CD4-positive, CD25-positive, alpha-beta regulatory T cell (primary cell): Measurements from ENCODE around the gene DDX27. TPM values are rescaled to one million over a fixed set of nuclear protein-coding genes. Genes with fewer than 3 reads are reported as not detected.
A peak's percentile ranks its signal among the peaks of the same experiment; 100 is the strongest.

Experiments
- ATAC-seq, 2 donors: fragments of 150-1000 bp; cut with Tn5 transposase; one replicate each; pipeline ENCODE4 v1.10.0; 2021; ENCODE audit warnings: low read depth in 2 of 2, moderate number of reproducible peaks in 2 of 2, moderate library complexity in 1 of 2
- DNase-seq, 3 donors: peaks; one replicate each; pipeline versions ENCODE4 v3.0.0 to v3.0.0-alpha.2; 2012 to 2022; ENCODE audit warnings: mixed read lengths in 1 of 3
- H3K27ac ChIP-seq: one replicate; pipeline ENCODE4 v1.7.0; 2013; ENCODE audit warnings: mild to moderate bottlenecking, low read length; ENCODE audit not compliant: insufficient read depth, poor library complexity, severe bottlenecking
- H3K27me3 ChIP-seq: one replicate; pipeline ENCODE4 v1.7.0; 2013; ENCODE audit warnings: low read length; ENCODE audit not compliant: control insufficient read depth, insufficient read depth
- H3K36me3 ChIP-seq: one replicate; pipeline ENCODE4 v1.7.0; 2013; ENCODE audit warnings: mild to moderate bottlenecking, low read length, moderate library complexity; ENCODE audit not compliant: control insufficient read depth, insufficient read depth
- H3K4me1 ChIP-seq: 2 replicates; pipeline ENCODE4 v1.7.0; 2013; ENCODE audit warnings: mild to moderate bottlenecking, low read length; ENCODE audit not compliant: insufficient read depth, control insufficient read depth, poor library complexity, severe bottlenecking
- H3K4me3 ChIP-seq: one replicate; pipeline ENCODE4 v1.7.0; 2013; ENCODE audit warnings: low read depth, mild to moderate bottlenecking, low read length, moderate library complexity
- H3K9me3 ChIP-seq, 2 experiments: 1 replicate in 1 of 2; 2 replicates in 1 of 2; pipeline ENCODE4 v1.7.0; 2013; ENCODE audit warnings: low read length in 2 of 2, mild to moderate bottlenecking in 1 of 2, moderate library complexity in 1 of 2; ENCODE audit not compliant: control insufficient read depth in 2 of 2
- H3K27ac Mint-ChIP-seq, 3 donors: one replicate each; pipeline ENCODE4 v1.8.0; 2020 to 2022; ENCODE audit warnings: mild to moderate bottlenecking in 3 of 3, mixed read lengths in 3 of 3, moderate library complexity in 2 of 3
- H3K27me3 Mint-ChIP-seq: one replicate; pipeline ENCODE4 v1.8.0; 2022; ENCODE audit warnings: mild to moderate bottlenecking, mixed read lengths
- H3K36me3 Mint-ChIP-seq: one replicate; pipeline ENCODE4 v1.8.0; 2020; ENCODE audit warnings: mixed read lengths
- H3K4me1 Mint-ChIP-seq, 4 donors: one replicate each; pipeline ENCODE4 v1.8.0; 2020 to 2022; ENCODE audit warnings: mixed read lengths in 4 of 4, mild to moderate bottlenecking in 1 of 4
- H3K4me3 Mint-ChIP-seq, 4 donors: one replicate each; pipeline ENCODE4 v1.8.0; 2020 to 2022; ENCODE audit warnings: mild to moderate bottlenecking in 4 of 4, mixed read lengths in 4 of 4, moderate library complexity in 3 of 4
- H3K9me3 Mint-ChIP-seq, 7 donors: one replicate each; pipeline ENCODE4 v1.8.0; 2020 to 2022; ENCODE audit warnings: mixed read lengths in 7 of 7, mild to moderate bottlenecking in 3 of 7, moderate library complexity in 2 of 7
- polyA plus RNA-seq, 4 donors: library from polyadenylated mRNA; unstranded; fragments of 300-500 nt; fragmentation: Illumina TruSeq; gene quantifications; one replicate each; pipeline ENCODE4 v1.2.3, GENCODE V29; 2021
- total RNA-seq: library from RNA; stranded (reverse); gene quantifications from one replicate; pipeline ENCODE4 v1.2.3, GENCODE V29; 2022

DDX27 gene
- total and polyA plus RNA-seq, 5 donors from 2014 or later: 24.4 to 105 (median 35.2) TPM

- no peaks in the 10 kb centered on the region for H3K9me3 Mint-ChIP-seq
- no peaks in the 10 kb centered on the region for H3K27me3 ChIP-seq
- no peaks in the 10 kb centered on the region for H3K27me3 Mint-ChIP-seq
- no peaks in the 10 kb centered on the region for H3K4me1 ChIP-seq
- peaks cover 0 to 7% (median 0%) of the 10 kb centered on the region in 4 donors for H3K4me1 Mint-ChIP-seq
- peaks cover 95% of the 10 kb centered on the region for H3K36me3 ChIP-seq
- no peak overlapping the region for H3K27ac ChIP-seq
- ATAC-seq: no peak
- H3K36me3 Mint-ChIP-seq: peaks cover 59% of the 10 kb centered on the region
- DNase-seq: no peak
- H3K4me3 ChIP-seq: no peak overlapping the region
- no peak overlapping the region for H3K4me3 Mint-ChIP-seq
- peak overlapping the region in 2 of 3 donors; percentile 32 to 79 for H3K27ac Mint-ChIP-seq
- no peaks in the 10 kb centered on the region for H3K9me3 ChIP-seq
Observed at GRCh38 chr20:49252556-49253350, 33.5 kb downstream of the DDX27 start.

GRCh38 chr20:49256261-49256660 is 37.0 kb downstream of the DDX27 start:
- Histone ChIP-seq H3K27ac (no peak overlapping the region), H3K4me3 (no peak overlapping the region), H3K27me3 (no peaks in the 10 kb centered on the region), H3K4me1 (no peaks in the 10 kb centered on the region), H3K36me3 (peaks cover 92% of the 10 kb centered on the region), H3K9me3 (no peaks in the 10 kb centered on the region)
- Mint-ChIP-seq H3K27ac (no peak overlapping the region), H3K4me3 (no peak overlapping the region), H3K27me3 (no peaks in the 10 kb centered on the region), H3K4me1 (peaks cover 0 to 13% (median 8%) of the 10 kb centered on the region in 4 donors), H3K9me3 (peaks cover 0 to 1% (median 0%) of the 10 kb centered on the region in 7 donors), H3K36me3 (peaks cover 55% of the 10 kb centered on the region)
- ATAC-seq: no peak
- no peak for DNase-seq

- Mint-ChIP-seq H3K36me3 (peaks cover 53% of the 10 kb centered on the region), H3K27ac (peak overlapping the region in 2 of 3 donors; percentile 46 to 48), H3K4me3 (peak overlapping the region in 1 of 4 donors; percentile 58), H3K27me3 (no peaks in the 10 kb centered on the region), H3K9me3 (peaks cover 0 to 3% (median 0%) of the 10 kb centered on the region in 7 donors), H3K4me1 (peaks cover 0 to 18% (median 10%) of the 10 kb centered on the region in 4 donors)
- Histone ChIP-seq H3K4me3 (no peak overlapping the region), H3K36me3 (peaks cover 90% of the 10 kb centered on the region), H3K9me3 (no peaks in the 10 kb centered on the region), H3K27ac (no peak overlapping the region), H3K4me1 (no peaks in the 10 kb centered on the region), H3K27me3 (no peaks in the 10 kb centered on the region)
- DNase-seq (no peak), ATAC-seq (no peak)
Observed at GRCh38 chr20:49259284-49259683, 40.1 kb downstream of the DDX27 start.

- Histone ChIP-seq H3K4me1 (no peaks in the 10 kb centered on the region), H3K4me3 (no peak overlapping the region), H3K36me3 (peaks cover 90% of the 10 kb centered on the region), H3K27ac (no peak overlapping the region), H3K9me3 (no peaks in the 10 kb centered on the region), H3K27me3 (no peaks in the 10 kb centered on the region)
- ATAC-seq (no peak), DNase-seq (no peak)
- peak overlapping the region in 1 of 4 donors; percentile 22 for H3K4me3 Mint-ChIP-seq
- H3K4me1 Mint-ChIP-seq: peaks cover 0 to 22% (median 11%) of the 10 kb centered on the region in 4 donors
- H3K27ac Mint-ChIP-seq: peak overlapping the region in 2 of 3 donors; percentile 46 to 48
- H3K9me3 Mint-ChIP-seq: peaks cover 0 to 3% (median under 1%) of the 10 kb centered on the region in 7 donors
- no peaks in the 10 kb centered on the region for H3K27me3 Mint-ChIP-seq
- H3K36me3 Mint-ChIP-seq: peaks cover 52% of the 10 kb centered on the region
Observed at GRCh38 chr20:49259799-49260198, 40.6 kb downstream of the DDX27 start.

DNA sequence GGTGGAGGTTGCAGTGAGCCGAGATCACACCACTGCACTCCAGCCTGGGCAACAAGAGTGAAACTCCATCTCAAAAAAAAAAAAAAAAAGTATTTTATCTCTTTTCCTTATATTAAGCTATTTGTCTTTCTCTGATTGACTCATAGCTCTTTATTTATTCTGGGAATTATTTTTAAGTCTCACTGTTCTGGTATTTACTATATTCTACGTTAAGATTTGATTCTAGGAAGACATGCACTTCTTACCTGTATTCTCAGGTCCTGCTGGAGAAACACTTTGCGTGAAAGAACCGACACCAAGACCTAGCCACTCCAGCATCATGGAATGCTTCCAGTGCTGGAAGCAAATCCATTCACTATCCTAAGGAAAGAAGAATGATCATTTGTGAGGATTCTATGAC is 41.0 kb downstream of the DDX27 start:
- DNase-seq (no peak), ATAC-seq (no peak)
- Histone ChIP-seq H3K4me3 (no peak overlapping the region), H3K36me3 (peaks cover 90% of the 10 kb centered on the region), H3K9me3 (no peaks in the 10 kb centered on the region), H3K27me3 (no peaks in the 10 kb centered on the region), H3K4me1 (no peaks in the 10 kb centered on the region), H3K27ac (no peak overlapping the region)
- peaks cover 0 to 3% (median 1%) of the 10 kb centered on the region in 7 donors for H3K9me3 Mint-ChIP-seq
- peaks cover 3 to 26% (median 15%) of the 10 kb centered on the region in 4 donors for H3K4me1 Mint-ChIP-seq
- no peaks in the 10 kb centered on the region for H3K27me3 Mint-ChIP-seq
- peak overlapping the region in 1 of 4 donors; percentile 22 for H3K4me3 Mint-ChIP-seq
- H3K36me3 Mint-ChIP-seq: peaks cover 55% of the 10 kb centered on the region
- peak overlapping the region in 2 of 3 donors; percentile 56 to 67 for H3K27ac Mint-ChIP-seq

- H3K4me1 ChIP-seq: peaks cover 7% of the 10 kb centered on the region
- Mint-ChIP-seq H3K27me3 (no peaks in the 10 kb centered on the region), H3K27ac (no peak overlapping the region), H3K4me3 (peak overlapping the region in 1 of 4 donors; percentile 32), H3K36me3 (peaks cover 53% of the 10 kb centered on the region), H3K4me1 (peaks cover 11 to 33% (median 21%) of the 10 kb centered on the region in 4 donors), H3K9me3 (peaks cover 0 to 3% (median 1%) of the 10 kb centered on the region in 7 donors)
- ATAC-seq: no peak
- H3K27ac ChIP-seq: no peak overlapping the region
- no peak for DNase-seq
- no peaks in the 10 kb centered on the region for H3K9me3 ChIP-seq
- peaks cover 89% of the 10 kb centered on the region for H3K36me3 ChIP-seq
- H3K27me3 ChIP-seq: no peaks in the 10 kb centered on the region
- no peak overlapping the region for H3K4me3 ChIP-seq
Observed at GRCh38 chr20:49261173-49261572, 42.0 kb downstream of the DDX27 start.

DNA sequence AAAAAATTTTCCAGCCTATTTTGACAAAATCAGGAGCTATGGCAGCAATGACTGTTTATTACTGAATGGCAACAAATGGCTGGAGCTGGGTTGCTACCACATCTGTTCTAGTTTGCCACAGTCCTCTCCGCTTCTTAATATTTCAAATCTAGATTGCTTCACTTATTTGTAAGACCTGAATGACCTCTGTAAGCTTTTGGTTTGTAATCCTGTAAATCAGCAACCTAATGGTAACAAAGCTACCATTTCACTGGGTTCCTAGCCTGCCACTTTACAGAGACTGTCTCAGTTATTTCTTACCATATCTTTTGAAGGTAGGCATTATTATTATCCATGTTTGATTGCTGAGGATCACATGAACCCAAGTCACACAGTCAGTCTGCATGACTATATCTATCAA is 43.2 kb downstream of the DDX27 start:
- ATAC-seq: no peak
- H3K27me3 Mint-ChIP-seq: no peaks in the 10 kb centered on the region
- H3K36me3 Mint-ChIP-seq: peaks cover 47% of the 10 kb centered on the region

More for the DNA sequence above, 43.2 kb downstream of the DDX27 start:
- Histone ChIP-seq H3K27me3 (no peaks in the 10 kb centered on the region), H3K27ac (no peak overlapping the region), H3K4me3 (no peak overlapping the region), H3K9me3 (no peaks in the 10 kb centered on the region), H3K36me3 (peaks cover 79% of the 10 kb centered on the region), H3K4me1 (peaks cover 18% of the 10 kb centered on the region)
- Mint-ChIP-seq H3K27ac (peak overlapping the region in 1 of 3 donors; percentile 45), H3K4me3 (no peak overlapping the region), H3K4me1 (peaks cover 15 to 42% (median 32%) of the 10 kb centered on the region in 4 donors), H3K9me3 (peaks cover 0 to 3% (median 2%) of the 10 kb centered on the region in 7 donors)
- no peak for DNase-seq
